Testis (tissue), 3 donors: ENCODE measurements around the gene ZNF660. TPM values are rescaled to one million over a fixed set of nuclear protein-coding genes. Genes with fewer than 3 reads are reported as not detected.
"Not testable (repeated sequence)": the region's sequence is repeated elsewhere in the genome, so short reads cannot be mapped to it uniquely, and the experiment has no call there.

Source experiments
- DNase-seq: peaks from one replicate; pipeline ENCODE4 v3.0.0-alpha.2; 2019
- H3K27ac ChIP-seq, 2 donors: fragments of 200-600 bp; sonication (generic); one replicate each; pipeline ENCODE4 v1.5.1; 2019
- H3K27me3 ChIP-seq: fragments of 200-600 bp; sonication (generic); one replicate; pipeline ENCODE4 v1.5.1; 2019
- H3K36me3 ChIP-seq: fragments of 200-600 bp; sonication (generic); one replicate; pipeline ENCODE4 v1.5.1; 2017; ENCODE audit warnings: low read depth; ENCODE audit errors: missing control alignments
- H3K4me1 ChIP-seq: fragments of 200-600 bp; sonication (generic); one replicate; pipeline ENCODE4 v1.5.1; 2019
- H3K4me3 ChIP-seq, 2 donors: fragments of 200-600 bp; sonication (generic); one replicate each; pipeline ENCODE4 v1.5.1; 2017 to 2019
- H3K9me3 ChIP-seq: fragments of 200-600 bp; sonication (generic); one replicate; pipeline ENCODE4 v1.5.1; 2017
- POLR2A ChIP-seq: fragments of 450-650 bp; IDR thresholded peaks from one replicate; pipeline ENCODE4 v1.6.1; 2017; ENCODE audit warnings: antibody characterized with exemption, mild to moderate bottlenecking, moderate library complexity
- WGBS, 2 donors: methylation state at CpG; one replicate each; pipeline ENCODE4 v1.1.5; 2018; 5-methylcytosine and 5-hydroxymethylcytosine counted together
- intact Hi-C: fragments of 100-400 bp; cut with DNase I; formaldehyde crosslinking; loops from one replicate; pipeline ENCODE4 v1.15.1; 2023; ENCODE audit warnings: low total_unique reads
- polyA plus RNA-seq: library from polyadenylated mRNA; stranded (reverse); fragments of 350-450 nt; fragmentation: Illumina TruSeq; extraction: RNeasy Lipid Tissue Mini Kit (QIAGEN cat#74804); gene quantifications from one replicate; pipeline ENCODE4 v1.2.3, GENCODE V29; 2014; ENCODE audit warnings: low read depth, low replicate concordance; ENCODE audit not compliant: insufficient read depth
- total RNA-seq, 2 donors: library from RNA; depleted of rRNA; stranded (reverse); fragments of >200 nt; gene quantifications; one replicate each; pipeline ENCODE4 v1.2.3, GENCODE V29; 2016
- TF ChIP-seq, protein P1 (sequence below), 3 experiments: fragments of 450-650 bp in 2 of 3; fragments of 200-600 bp in 1 of 3; sonication (generic) in 1 of 3; IDR thresholded peaks; one replicate each; pipeline ENCODE4 v1.5.1; 2016 to 2019; ENCODE audit warnings: antibody characterized with exemption in 3 of 3, mild to moderate bottlenecking in 2 of 3, moderate library complexity in 1 of 3

The ZNF660 gene
- total and polyA plus RNA-seq, 3 donors from 2014 or later: 3.8 to 5.9 (median 4.1) TPM

DNA sequence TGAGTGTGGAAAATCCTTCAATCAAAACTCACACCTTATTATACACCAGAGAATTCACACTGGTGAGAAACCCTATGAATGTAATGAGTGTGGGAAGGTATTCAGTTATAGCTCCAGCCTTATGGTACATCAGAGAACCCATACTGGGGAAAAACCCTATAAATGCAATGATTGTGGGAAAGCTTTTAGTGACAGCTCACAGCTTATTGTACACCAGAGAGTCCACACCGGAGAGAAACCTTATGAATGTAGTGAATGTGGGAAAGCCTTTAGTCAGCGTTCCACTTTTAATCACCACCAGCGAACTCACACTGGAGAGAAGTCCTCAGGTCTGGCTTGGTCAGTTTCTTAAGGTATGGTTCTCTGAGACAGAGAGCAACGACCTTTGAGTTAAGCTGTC is 13.7 kb upstream of the ZNF660 start:
- no peak overlapping the region for H3K27ac ChIP-seq

DNA sequence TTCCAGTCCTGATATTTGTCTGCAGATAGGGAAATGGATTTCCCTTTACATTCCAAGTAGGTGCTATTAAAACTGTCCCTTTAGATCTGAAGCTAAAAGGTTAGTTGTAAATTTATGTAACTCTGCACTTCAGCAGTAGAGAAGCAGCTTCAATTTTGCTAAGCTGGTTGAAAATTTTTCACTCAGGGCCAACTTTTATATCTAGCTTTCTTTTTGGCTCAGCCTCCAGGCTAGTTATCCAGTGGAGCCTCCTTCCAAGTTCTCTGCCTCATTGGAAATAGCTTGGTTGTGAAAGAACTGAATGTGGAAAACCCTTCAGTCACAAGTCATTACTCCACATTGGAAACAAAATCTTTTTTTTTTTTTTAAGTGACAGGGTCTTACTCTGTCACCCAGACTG is 8.2 kb upstream of the ZNF660 start:
- H3K4me3 ChIP-seq: no peak overlapping the region
- H3K9me3 ChIP-seq: no peaks in the 10 kb centered on the region
- no peaks in the 10 kb centered on the region for H3K27me3 ChIP-seq
- H3K27ac ChIP-seq: no peak overlapping the region
- no peak for DNase-seq
- TF ChIP-seq, protein P1, sequence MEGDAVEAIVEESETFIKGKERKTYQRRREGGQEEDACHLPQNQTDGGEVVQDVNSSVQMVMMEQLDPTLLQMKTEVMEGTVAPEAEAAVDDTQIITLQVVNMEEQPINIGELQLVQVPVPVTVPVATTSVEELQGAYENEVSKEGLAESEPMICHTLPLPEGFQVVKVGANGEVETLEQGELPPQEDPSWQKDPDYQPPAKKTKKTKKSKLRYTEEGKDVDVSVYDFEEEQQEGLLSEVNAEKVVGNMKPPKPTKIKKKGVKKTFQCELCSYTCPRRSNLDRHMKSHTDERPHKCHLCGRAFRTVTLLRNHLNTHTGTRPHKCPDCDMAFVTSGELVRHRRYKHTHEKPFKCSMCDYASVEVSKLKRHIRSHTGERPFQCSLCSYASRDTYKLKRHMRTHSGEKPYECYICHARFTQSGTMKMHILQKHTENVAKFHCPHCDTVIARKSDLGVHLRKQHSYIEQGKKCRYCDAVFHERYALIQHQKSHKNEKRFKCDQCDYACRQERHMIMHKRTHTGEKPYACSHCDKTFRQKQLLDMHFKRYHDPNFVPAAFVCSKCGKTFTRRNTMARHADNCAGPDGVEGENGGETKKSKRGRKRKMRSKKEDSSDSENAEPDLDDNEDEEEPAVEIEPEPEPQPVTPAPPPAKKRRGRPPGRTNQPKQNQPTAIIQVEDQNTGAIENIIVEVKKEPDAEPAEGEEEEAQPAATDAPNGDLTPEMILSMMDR (IDR thresholded peaks at IDR 0.05): no peak
- TF ChIP-seq POLR2A: no peak
- intact Hi-C loops: no loop called here
- no peaks in the 10 kb centered on the region for H3K4me1 ChIP-seq
- no peaks in the 10 kb centered on the region for H3K36me3 ChIP-seq

More for the DNA sequence above, 13.7 kb upstream of the ZNF660 start:
- intact Hi-C loops: no loop called here
- Histone ChIP-seq H3K4me1 (no peaks in the 10 kb centered on the region), H3K9me3 (no peaks in the 10 kb centered on the region), H3K36me3 (no peaks in the 10 kb centered on the region), H3K4me3 (no peak overlapping the region), H3K27me3 (no peaks in the 10 kb centered on the region)
- 89 to 96% methylated on average over 4 of the region's 4 CpGs for WGBS, 2 donors
- DNase-seq: no peak
- TF ChIP-seq, protein P1 (IDR thresholded peaks at IDR 0.05): no peak
- no peak for TF ChIP-seq POLR2A

DNA sequence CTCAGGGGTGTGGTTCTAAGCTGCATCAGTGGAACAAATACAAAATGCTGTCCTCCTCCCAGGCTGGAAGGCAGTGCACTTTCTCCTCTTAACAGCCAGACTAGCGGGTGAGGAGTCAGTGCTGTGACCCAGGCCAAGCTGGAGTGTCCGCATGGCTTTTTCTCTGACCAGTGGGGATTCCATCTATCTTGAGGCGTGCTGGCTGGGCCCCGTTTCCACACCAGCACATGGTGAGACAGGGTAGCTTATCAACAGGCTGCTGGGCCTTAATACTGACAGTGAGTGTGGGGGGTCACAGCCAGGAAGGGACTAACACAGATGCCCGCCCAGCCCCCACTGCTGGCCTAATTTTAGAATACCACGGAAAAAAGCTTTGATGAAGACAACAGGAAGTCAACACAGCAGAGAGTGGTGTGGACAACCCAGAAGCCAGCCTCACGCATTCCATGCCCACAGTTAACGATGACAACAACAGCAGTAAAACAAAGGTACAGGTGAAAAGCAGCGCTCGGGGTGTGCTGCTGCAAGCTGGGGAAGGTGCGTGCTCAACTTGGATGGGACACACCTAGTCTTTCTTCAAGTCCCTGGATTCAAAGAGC is 7.3 kb upstream of the ZNF660 start:
- H3K27me3 ChIP-seq, H3K27ac ChIP-seq, H3K4me1 ChIP-seq, DNase-seq, H3K36me3 ChIP-seq, H3K4me3 ChIP-seq, H3K9me3 ChIP-seq, intact Hi-C loops: not testable (repeated sequence)
- 88 to 93% methylated on average over 11 of the region's 11 CpGs for WGBS, 2 donors

DNA sequence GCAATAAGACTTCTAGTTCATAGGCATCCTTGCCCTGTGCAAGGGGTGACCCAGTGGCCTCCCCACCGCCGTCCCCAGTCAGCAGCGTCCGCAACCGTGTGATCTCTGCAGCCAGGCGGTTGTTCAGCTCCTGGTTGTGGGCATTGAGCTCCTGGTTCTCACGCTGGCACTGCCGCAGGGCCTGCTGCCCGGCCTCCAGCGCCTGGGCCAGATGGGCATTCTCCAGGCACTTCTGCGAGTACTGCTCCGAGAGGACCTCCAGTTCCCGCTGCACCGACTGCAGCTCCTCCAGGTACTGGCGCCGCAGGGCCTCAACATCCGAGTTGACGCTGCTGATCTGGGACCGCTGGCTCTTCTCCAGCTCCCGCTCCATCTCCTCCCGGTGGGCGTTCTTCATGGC is 6.4 kb upstream of the ZNF660 start:
- H3K27ac ChIP-seq, H3K4me1 ChIP-seq, H3K9me3 ChIP-seq, H3K36me3 ChIP-seq, DNase-seq, H3K4me3 ChIP-seq, H3K27me3 ChIP-seq, intact Hi-C loops: not testable (repeated sequence)
- WGBS, 2 donors: 95 to 97% methylated on average over 10 to 22 of the region's 22 CpGs

DNA sequence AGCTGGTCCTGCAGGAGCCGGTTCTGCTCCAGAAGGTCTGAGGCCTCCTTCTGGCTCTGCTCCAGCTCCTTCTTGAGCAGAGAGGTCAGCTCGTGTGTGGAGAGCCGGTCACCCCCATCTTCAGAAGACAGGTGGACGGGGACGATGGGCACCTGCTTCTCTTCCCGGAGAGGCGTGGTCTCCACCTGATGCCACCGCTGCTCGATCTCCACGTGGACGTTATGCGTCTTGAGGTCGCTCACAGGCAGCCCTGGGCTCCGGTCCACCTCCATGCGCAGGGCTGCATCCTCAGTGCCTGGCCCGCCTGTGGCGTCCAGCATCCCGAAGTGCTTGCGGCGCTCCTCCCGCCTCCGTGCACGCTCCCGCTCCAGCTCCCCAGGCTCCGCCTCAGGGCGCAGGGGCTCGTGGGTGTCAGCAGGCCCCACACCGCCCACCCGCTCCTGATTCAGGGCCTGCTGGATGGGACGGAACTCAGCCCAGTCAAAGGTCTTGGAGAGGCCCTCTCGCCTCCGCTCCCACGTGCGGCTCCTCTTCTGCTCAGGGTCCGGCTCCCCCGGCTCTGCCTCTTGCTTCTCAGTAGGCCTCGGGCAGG is 5.7 kb upstream of the ZNF660 start:
- H3K4me3 ChIP-seq, H3K9me3 ChIP-seq, H3K27me3 ChIP-seq, H3K36me3 ChIP-seq, intact Hi-C loops, DNase-seq, H3K4me1 ChIP-seq, H3K27ac ChIP-seq: not testable (repeated sequence)
- WGBS, 2 donors: 96% methylated on average over 22 to 37 of the region's 37 CpGs

DNA sequence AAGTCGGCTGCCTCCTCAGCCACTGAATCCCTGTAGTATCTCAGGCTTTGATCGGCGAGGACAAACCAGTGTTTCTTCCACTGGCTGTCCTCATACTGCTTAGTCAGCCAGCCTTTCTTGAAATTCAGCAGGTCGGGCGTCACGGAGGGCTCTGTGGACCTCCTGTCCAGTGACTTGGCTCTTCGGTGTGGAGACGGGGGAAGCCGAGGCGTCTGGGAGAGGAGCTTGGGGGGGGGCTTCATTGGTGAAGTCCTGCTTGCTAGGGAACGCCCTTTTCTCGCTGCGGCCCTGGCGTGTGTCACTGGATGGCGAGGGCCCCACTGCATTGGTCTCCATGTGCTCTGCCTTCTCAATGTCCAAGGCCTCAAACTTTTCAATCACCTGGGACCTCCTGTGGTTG is 5.0 kb upstream of the ZNF660 start:
- H3K27ac ChIP-seq, intact Hi-C loops, H3K4me1 ChIP-seq, H3K36me3 ChIP-seq, H3K4me3 ChIP-seq, H3K27me3 ChIP-seq, DNase-seq, H3K9me3 ChIP-seq: not testable (repeated sequence)
- WGBS, 2 donors: 97 to 98% methylated on average over 6 to 15 of the region's 15 CpGs

DNA sequence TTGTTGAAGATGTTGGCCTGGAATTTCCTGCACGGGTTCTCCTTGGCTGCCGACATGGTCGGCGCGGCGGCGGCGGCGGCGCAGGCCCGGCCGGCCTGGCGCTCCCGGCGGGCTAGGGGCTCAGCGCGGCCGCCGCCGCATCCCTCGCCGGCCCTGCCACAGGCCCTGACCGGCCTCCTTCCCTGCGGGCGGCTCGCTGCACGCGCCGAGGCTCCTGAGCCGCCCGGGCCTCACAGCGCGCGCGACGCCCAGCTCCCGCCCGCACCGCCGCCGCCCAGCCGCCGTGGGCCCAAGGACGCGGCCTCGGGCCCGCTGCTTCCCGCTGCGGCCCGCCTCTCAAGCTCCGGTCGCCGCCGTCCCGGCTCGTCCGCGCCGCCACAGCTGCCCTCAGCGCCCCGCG is 3.8 kb upstream of the ZNF660 start:
- not testable (repeated sequence) for H3K9me3 ChIP-seq

More for the DNA sequence above, 3.8 kb upstream of the ZNF660 start:
- H3K27me3 ChIP-seq, H3K4me1 ChIP-seq, intact Hi-C loops, DNase-seq, H3K27ac ChIP-seq, H3K36me3 ChIP-seq, H3K4me3 ChIP-seq: not testable (repeated sequence)
- 59 to 67% methylated on average over 16 to 55 of the region's 62 CpGs for WGBS, 2 donors
